ENCODE results near the gene A2M.

The A2M gene

GRCh38 chr12:9122091-9122609, 6.4 kb upstream of the A2M start:
- no peak for DNase-seq (ENCODE audit: low spot score)

GRCh38 chr12:9120487-9121184, 4.9 kb upstream of the A2M start:
- no peak for DNase-seq (ENCODE audit: low spot score)

GRCh38 chr12:9118158-9118557, 2.4 kb upstream of the A2M start:
- DNase-seq (ENCODE audit: low spot score) = no peak

- DNase-seq (ENCODE audit: low spot score) = no peak
Measured at GRCh38 chr12:9114946-9115345, 773 bp downstream of the A2M start.

- DNase-seq (ENCODE audit: low spot score) = no peak
Measured at GRCh38 chr12:9113987-9114309, 1.8 kb downstream of the A2M start.

- no peak for DNase-seq (ENCODE audit: low spot score)
Measured at GRCh38 chr12:9113296-9113986, 2.3 kb downstream of the A2M start.

GRCh38 chr12:9112076-9112853, 3.5 kb downstream of the A2M start:
- DNase-seq (ENCODE audit: low spot score) = no peak

- DNase-seq (ENCODE audit: low spot score) = no peak
Measured at GRCh38 chr12:9111525-9111924, 4.2 kb downstream of the A2M start.

GRCh38 chr12:9109737-9110491, 5.8 kb downstream of the A2M start:
- DNase-seq (ENCODE audit: low spot score) = no peak

GRCh38 chr12:9109213-9109522, 6.6 kb downstream of the A2M start:
- no peak for DNase-seq (ENCODE audit: low spot score)

- DNase-seq (ENCODE audit: low spot score) = no peak
Measured at GRCh38 chr12:9108504-9109212, 7.1 kb downstream of the A2M start.

GRCh38 chr12:9107542-9107873, 8.2 kb downstream of the A2M start:
- no peak for DNase-seq (ENCODE audit: low spot score)

GRCh38 chr12:9106610-9107541, 8.8 kb downstream of the A2M start:
- DNase-seq (ENCODE audit: low spot score) = no peak

GRCh38 chr12:9106067-9106466, 9.7 kb downstream of the A2M start:
- DNase-seq (ENCODE audit: low spot score) = no peak

- DNase-seq (ENCODE audit: low spot score) = no peak
Measured at GRCh38 chr12:9104767-9105423, 10.8 kb downstream of the A2M start.

- DNase-seq (ENCODE audit: low spot score) = no peak
Measured at GRCh38 chr12:9104087-9104486, 11.6 kb downstream of the A2M start.

- DNase-seq (ENCODE audit: low spot score) = no peak
Measured at GRCh38 chr12:9103050-9103849, 12.5 kb downstream of the A2M start.

- DNase-seq (ENCODE audit: low spot score) = no peak
Measured at GRCh38 chr12:9101018-9101687, 14.6 kb downstream of the A2M start.
